ENCODE results near the gene FNIP1. TPM values are rescaled to one million over a fixed set of nuclear protein-coding genes. Genes with fewer than 3 reads are reported as not detected.

Gene FNIP1
- total and polyA plus RNA-seq, 2 experiments from 2014 or later, result 8.2 to 27.9 TPM

DNA sequence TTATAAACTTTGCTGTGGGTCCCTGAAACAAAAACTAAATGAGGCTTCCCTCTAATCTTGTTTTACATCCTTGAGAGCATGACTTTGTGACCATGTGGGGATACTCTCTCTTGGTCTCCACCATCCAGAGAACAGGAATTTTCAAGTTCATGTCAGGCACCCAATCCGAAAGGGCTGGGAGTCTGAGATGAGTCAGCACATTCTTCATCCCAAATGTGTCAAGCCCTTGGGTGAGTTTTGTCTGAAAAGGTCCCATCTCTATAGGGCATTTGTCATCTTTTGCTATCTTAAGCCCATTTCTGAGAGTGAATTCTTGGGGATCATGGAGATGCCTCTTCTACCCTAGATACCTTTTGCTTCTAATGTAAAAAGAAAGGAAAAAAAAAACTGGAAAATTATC lies 134.9 kb downstream of the FNIP1 start:
- H3K27me3 ChIP-seq (ENCODE audit: insufficient read depth), result no peaks in the 10 kb centered on the region
- H3K27ac Mint-ChIP-seq, result no peak overlapping the region
- no peaks in the 10 kb centered on the region for H3K4me1 Mint-ChIP-seq
- no peak overlapping the region for H2AFZ ChIP-seq
- no peaks in the 10 kb centered on the region for H3K9me2 ChIP-seq (ENCODE audit: insufficient read depth)
- H3K4me3 ChIP-seq, result no peak overlapping the region
- no peaks in the 10 kb centered on the region for H3K4me1 ChIP-seq (ENCODE audit: insufficient read depth)
- TF ChIP-seq POLR2AphosphoS5 (IDR thresholded peaks at IDR 0.05; ENCODE audit: low read depth) (no peak), REST (IDR thresholded peaks at IDR 0.05; ENCODE audit: unreplicated experiment) (no peak), EZH2phosphoT487 (IDR thresholded peaks at IDR 0.05; ENCODE audit: unreplicated experiment) (no peak), EZH2 (IDR thresholded peaks at IDR 0.05; ENCODE audit: low read depth, unreplicated experiment) (no peak), STAT1 (IDR thresholded peaks at IDR 0.05; ENCODE audit: unreplicated experiment) (no peak)
- TF ChIP-seq, protein P1, sequence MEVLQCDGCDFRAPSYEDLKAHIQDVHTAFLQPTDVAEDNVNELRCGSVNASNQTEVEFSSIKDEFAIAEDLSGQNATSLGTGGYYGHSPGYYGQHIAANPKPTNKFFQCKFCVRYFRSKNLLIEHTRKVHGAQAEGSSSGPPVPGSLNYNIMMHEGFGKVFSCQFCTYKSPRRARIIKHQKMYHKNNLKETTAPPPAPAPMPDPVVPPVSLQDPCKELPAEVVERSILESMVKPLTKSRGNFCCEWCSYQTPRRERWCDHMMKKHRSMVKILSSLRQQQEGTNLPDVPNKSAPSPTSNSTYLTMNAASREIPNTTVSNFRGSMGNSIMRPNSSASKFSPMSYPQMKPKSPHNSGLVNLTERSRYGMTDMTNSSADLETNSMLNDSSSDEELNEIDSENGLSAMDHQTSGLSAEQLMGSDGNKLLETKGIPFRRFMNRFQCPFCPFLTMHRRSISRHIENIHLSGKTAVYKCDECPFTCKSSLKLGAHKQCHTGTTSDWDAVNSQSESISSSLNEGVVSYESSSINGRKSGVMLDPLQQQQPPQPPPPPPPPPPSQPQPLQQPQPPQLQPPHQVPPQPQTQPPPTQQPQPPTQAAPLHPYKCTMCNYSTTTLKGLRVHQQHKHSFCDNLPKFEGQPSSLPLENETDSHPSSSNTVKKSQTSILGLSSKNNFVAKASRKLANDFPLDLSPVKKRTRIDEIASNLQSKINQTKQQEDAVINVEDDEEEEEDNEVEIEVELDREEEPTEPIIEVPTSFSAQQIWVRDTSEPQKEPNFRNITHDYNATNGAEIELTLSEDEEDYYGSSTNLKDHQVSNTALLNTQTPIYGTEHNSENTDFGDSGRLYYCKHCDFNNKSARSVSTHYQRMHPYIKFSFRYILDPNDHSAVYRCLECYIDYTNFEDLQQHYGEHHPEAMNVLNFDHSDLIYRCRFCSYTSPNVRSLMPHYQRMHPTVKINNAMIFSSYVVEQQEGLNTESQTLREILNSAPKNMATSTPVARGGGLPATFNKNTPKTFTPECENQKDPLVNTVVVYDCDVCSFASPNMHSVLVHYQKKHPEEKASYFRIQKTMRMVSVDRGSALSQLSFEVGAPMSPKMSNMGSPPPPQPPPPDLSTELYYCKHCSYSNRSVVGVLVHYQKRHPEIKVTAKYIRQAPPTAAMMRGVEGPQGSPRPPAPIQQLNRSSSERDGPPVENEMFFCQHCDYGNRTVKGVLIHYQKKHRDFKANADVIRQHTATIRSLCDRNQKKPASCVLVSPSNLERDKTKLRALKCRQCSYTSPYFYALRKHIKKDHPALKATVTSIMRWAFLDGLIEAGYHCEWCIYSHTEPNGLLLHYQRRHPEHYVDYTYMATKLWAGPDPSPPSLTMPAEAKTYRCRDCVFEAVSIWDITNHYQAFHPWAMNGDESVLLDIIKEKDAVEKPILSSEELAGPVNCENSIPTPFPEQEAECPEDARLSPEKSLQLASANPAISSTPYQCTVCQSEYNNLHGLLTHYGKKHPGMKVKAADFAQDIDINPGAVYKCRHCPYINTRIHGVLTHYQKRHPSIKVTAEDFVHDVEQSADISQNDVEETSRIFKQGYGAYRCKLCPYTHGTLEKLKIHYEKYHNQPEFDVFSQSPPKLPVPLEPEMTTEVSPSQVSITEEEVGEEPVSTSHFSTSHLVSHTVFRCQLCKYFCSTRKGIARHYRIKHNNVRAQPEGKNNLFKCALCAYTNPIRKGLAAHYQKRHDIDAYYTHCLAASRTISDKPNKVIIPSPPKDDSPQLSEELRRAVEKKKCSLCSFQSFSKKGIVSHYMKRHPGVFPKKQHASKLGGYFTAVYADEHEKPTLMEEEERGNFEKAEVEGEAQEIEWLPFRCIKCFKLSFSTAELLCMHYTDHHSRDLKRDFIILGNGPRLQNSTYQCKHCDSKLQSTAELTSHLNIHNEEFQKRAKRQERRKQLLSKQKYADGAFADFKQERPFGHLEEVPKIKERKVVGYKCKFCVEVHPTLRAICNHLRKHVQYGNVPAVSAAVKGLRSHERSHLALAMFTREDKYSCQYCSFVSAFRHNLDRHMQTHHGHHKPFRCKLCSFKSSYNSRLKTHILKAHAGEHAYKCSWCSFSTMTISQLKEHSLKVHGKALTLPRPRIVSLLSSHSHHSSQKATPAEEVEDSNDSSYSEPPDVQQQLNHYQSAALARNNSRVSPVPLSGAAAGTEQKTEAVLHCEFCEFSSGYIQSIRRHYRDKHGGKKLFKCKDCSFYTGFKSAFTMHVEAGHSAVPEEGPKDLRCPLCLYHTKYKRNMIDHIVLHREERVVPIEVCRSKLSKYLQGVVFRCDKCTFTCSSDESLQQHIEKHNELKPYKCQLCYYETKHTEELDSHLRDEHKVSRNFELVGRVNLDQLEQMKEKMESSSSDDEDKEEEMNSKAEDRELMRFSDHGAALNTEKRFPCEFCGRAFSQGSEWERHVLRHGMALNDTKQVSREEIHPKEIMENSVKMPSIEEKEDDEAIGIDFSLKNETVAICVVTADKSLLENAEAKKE (CRISPR knock-in tag; IDR thresholded peaks at IDR 0.05), result no peak
- H3K9me3 Mint-ChIP-seq, result peaks cover 26% of the 10 kb centered on the region
- H3K4me3 Mint-ChIP-seq, result no peak overlapping the region
- ATAC-seq (no peak), DNase-seq (ENCODE audit: low spot score) (no peak)
- H3K27ac ChIP-seq (ENCODE audit: low read depth), result no peak overlapping the region
- no peaks in the 10 kb centered on the region for H4K20me1 ChIP-seq (replicated peaks; ENCODE audit: insufficient read depth)
- H3K27me3 Mint-ChIP-seq (ENCODE audit: insufficient read depth, low read depth, poor library complexity), result peaks cover 3% of the 10 kb centered on the region
- peaks cover 10% of the 10 kb centered on the region; the same call in 1 of the 2 replicates for H3K36me3 ChIP-seq (ENCODE audit: insufficient read depth)
- H3K36me3 Mint-ChIP-seq (ENCODE audit: low read depth), result peaks cover 49% of the 10 kb centered on the region
- no peaks in the 10 kb centered on the region for H3F3A ChIP-seq (replicated peaks; ENCODE audit: low read depth)
- H3K79me2 ChIP-seq (replicated peaks; ENCODE audit: insufficient read depth), result no peaks in the 10 kb centered on the region
- no peak overlapping the region for H3K4me2 ChIP-seq

All from GM23338 (cell line).